Duodenal mucosa (tissue), 2 donors: ENCODE results near the gene CTDNEP1.

ENCODE experiments used
- H3K27ac ChIP-seq: one replicate; pipeline ENCODE4 v1.7.0; 2013; ENCODE audit warnings: low read depth, low read length
- H3K27me3 ChIP-seq, 2 donors: one replicate each; pipeline ENCODE4 v1.7.0; 2013; ENCODE audit warnings: low read length in 2 of 2, control low read depth in 1 of 2; ENCODE audit not compliant: insufficient read depth in 2 of 2, control insufficient read depth in 1 of 2
- H3K36me3 ChIP-seq, 2 donors: one replicate each; pipeline ENCODE4 v1.7.0; 2013; ENCODE audit warnings: low read length in 2 of 2, control low read depth in 1 of 2; ENCODE audit not compliant: insufficient read depth in 2 of 2, control insufficient read depth in 1 of 2
- H3K4me1 ChIP-seq, 2 donors: one replicate each; pipeline ENCODE4 v1.7.0; 2013; ENCODE audit warnings: low read length in 2 of 2, control low read depth in 1 of 2; ENCODE audit not compliant: insufficient read depth in 2 of 2, control insufficient read depth in 1 of 2
- H3K4me3 ChIP-seq, 2 donors: one replicate each; pipeline ENCODE4 v1.7.0; 2013; ENCODE audit warnings: low read length in 2 of 2, low read depth in 1 of 2
- H3K9ac ChIP-seq, 2 donors: one replicate each; pipeline ENCODE4 v1.7.0; 2013; ENCODE audit warnings: low read length in 2 of 2, low read depth in 1 of 2
- H3K9me3 ChIP-seq, 2 donors: one replicate each; pipeline ENCODE4 v1.7.0; 2013; ENCODE audit warnings: low read length in 2 of 2, control low read depth in 1 of 2; ENCODE audit not compliant: control insufficient read depth in 1 of 2

The CTDNEP1 gene

DNA sequence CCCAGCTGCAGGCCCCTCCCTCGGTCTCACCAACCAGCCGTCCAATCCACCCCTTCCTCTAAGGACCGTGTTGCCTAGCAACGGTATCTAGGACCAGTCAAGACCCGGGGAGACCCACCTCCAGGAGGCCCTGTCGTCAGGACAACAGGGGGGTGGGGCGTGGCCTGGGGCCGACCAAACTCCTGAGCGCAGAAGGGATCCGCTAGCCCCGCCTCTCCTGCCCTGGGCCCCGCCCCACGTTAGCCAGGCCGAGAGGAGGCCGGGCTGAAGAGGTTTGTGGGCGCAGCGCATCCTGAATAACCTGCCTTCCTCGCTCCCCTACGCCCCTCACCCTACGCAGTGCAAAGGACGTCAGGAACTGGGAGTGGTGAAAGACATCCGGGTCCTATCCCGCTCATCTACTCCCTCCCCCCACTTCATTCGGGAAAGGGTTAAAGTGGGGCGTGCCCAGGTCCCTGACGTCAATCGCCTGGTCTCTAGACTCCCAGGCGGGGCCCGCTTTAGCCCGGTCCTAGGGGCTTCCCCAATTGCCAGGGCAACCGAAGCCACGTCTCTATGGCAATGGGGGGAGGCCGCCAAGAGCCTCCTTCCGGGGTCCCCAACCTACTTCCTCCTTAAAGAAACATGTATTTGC lies 46.6 kb downstream of the CTDNEP1 start:
- Histone ChIP-seq H3K9ac (peak overlapping the region; percentile 32 to 64), H3K27me3 (no peaks in the 10 kb centered on the region), H3K27ac (peak overlapping the region; percentile 36), H3K4me1 (peaks cover 0 to 14% of the 10 kb centered on the region in 2 donors), H3K36me3 (peaks cover 0 to 5% of the 10 kb centered on the region in 2 donors), H3K4me3 (peak overlapping the region; percentile 74 to 79), H3K9me3 (no peaks in the 10 kb centered on the region)

- Histone ChIP-seq H3K9me3 (no peaks in the 10 kb centered on the region), H3K9ac (peak overlapping the region in 1 of 2 donors; percentile 32), H3K4me3 (peak overlapping the region; percentile 74 to 79), H3K27ac (no peak overlapping the region), H3K36me3 (peaks cover 0 to 5% of the 10 kb centered on the region in 2 donors), H3K27me3 (no peaks in the 10 kb centered on the region), H3K4me1 (peaks cover 0 to 14% of the 10 kb centered on the region in 2 donors)
Observed at GRCh38 chr17:7204336-7204735, 47.2 kb downstream of the CTDNEP1 start.

- H3K27ac ChIP-seq = no peak overlapping the region
- H3K9ac ChIP-seq = no peak overlapping the region
- H3K4me1 ChIP-seq = peaks cover 0 to 14% of the 10 kb centered on the region in 2 donors
- H3K9me3 ChIP-seq = no peaks in the 10 kb centered on the region
- H3K4me3 ChIP-seq = no peak overlapping the region
- peaks cover 0 to 5% of the 10 kb centered on the region in 2 donors for H3K36me3 ChIP-seq
- H3K27me3 ChIP-seq = no peaks in the 10 kb centered on the region
Observed at GRCh38 chr17:7203391-7203790, 48.1 kb downstream of the CTDNEP1 start.

DNA sequence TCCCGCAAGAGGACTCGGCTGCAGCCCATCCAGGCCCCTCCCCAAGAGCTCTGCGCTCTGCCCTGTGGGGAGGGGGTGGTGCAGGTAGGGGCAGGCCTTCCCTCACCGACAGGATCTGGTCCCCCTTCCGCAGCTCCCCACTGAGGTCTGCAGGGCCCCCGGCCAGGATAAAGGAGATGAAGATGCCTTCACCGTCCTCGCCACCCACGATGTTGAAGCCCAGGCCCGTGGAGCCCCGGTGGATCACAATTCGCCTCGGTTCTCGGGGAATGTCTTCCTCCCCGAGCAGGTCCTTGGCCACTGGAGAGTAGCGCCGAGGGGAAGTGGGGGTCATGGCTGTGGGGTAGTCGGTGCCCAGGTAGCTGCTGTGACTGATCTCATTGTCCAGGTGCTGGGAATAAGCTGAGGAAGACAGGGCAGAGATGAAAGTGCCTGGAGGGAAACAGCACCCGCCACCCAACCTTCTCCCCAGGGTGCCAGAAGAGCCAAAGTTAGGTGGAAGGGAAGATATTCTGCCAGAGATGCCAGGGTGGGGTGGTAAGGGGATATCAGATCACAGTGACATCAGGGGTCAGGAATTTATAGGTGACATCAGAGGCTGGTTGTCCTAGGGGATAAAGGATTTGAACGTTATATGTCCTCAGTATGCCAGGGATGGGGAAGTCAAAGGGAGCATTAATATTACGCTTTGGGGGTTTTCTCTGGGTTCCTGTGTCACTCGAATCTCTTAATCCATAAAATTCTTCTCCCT lies 54.7 kb downstream of the CTDNEP1 start:
- Histone ChIP-seq H3K4me3 (no peak overlapping the region), H3K27ac (no peak overlapping the region), H3K4me1 (no peaks in the 10 kb centered on the region), H3K27me3 (no peaks in the 10 kb centered on the region), H3K9me3 (no peaks in the 10 kb centered on the region), H3K36me3 (peaks cover 0 to 12% of the 10 kb centered on the region in 2 donors), H3K9ac (no peak overlapping the region)

GRCh38 chr17:7195971-7196370 lies 55.6 kb downstream of the CTDNEP1 start:
- Histone ChIP-seq H3K9me3 (no peaks in the 10 kb centered on the region), H3K4me3 (no peak overlapping the region), H3K27me3 (no peaks in the 10 kb centered on the region), H3K4me1 (no peaks in the 10 kb centered on the region), H3K27ac (no peak overlapping the region), H3K36me3 (peaks cover 0 to 12% of the 10 kb centered on the region in 2 donors), H3K9ac (no peak overlapping the region)
